GM18499 (cell line): ENCODE data around the gene TPMT.
"Not testable (repeated sequence)": the region's sequence is repeated elsewhere in the genome, so short reads cannot be mapped to it uniquely, and the experiment has no call there.

Experiments used
- ATAC-seq: cut with Tn5 transposase; IDR thresholded peaks from one replicate; pipeline ENCODE4 v1.9.1; 2021; ENCODE audit warnings: moderate number of reproducible peaks; ENCODE audit not compliant: insufficient read depth, unreplicated experiment

TPMT gene

DNA sequence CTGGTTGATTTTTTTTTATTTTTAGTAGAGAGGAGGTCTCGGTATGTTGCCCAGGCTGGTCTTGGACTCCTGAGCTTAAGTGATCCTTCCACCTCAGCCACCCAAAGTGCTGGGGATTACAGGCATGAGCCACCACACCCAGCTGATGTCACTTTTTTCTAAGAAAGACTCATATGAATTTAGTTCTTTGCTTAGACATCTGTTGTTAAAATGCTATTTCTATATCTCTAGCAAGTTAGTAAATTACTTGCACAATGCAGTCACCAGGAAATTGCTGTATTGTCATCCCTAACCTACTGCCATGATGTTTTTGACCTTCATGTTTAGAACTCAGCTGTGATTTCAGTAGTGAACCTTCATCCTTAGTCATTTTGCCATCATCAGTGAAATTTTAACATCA is 6.0 kb upstream of the TPMT start:
- no peak for ATAC-seq

DNA sequence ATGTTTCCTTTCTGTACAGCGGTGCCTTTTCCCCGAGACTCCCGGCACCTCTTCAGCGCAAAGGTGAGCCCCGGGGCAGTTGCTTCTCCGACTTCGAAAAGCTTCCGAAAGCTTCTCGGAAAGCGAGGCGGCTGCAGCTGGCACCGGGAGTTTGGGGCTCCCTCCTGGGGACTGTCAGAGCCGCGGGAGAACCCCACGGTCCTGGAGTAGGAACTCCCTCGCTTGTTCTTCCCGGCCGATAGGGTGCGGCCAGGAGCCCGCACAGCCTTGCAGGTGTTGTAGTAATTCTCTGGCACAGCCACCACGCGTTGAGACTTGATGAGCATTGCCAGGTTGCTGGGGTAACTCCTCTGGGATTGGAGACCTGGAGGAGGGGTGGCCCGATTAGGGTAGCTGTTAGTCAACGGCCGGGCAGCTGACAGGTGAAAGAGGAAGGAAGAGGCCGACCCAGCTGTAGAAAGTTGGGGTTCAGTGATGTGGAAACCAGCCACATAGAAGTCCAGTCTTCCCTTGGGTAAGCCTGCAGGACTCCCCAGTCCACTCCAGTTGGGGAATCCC is 1.1 kb upstream of the TPMT start:
- peak; percentile 28 for ATAC-seq

DNA sequence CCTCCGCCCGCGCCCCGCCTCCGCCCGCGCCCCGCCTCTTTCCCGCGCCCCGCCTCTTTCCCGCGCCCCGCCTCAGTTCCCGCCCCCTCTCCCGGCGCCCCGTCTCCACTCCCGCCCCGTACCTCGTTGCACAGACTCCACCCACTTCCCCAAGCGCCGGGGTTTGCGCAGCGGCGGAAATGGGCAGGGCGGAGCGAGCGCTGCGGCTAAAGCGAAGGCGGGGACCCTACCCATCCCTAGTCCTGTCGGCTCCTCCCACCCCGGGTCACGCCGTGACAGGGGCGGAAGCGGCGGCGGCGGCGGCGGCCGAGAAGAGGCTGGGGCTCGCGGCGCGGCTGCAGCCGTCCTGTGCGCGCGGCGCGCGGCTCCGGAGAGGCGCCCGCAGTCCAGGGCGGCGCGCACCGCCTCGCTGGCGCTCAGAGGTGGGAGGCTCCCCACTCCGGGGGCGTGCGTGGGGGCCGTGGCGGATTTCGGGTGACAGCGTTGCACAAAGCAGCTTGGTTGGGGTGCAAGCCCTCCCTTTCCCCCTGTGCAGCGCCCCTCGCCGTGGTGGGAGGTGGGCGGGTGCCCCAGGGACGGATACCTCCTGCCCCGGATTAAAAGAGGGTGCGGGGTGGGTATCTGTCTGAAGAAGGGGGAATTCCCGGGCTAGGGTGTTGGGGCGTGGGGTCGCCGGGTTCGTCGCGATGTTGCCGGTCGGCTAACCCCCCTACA is 430 bp upstream of the TPMT start, which contains the start of gene KDM1B:
TSS of gene KDM1B (plus strand) at position 273 of the 714 bp plus-strand sequence. CDS start 4,474 bp downstream, outside the sequence.
- ATAC-seq = peak; percentile 70

DNA sequence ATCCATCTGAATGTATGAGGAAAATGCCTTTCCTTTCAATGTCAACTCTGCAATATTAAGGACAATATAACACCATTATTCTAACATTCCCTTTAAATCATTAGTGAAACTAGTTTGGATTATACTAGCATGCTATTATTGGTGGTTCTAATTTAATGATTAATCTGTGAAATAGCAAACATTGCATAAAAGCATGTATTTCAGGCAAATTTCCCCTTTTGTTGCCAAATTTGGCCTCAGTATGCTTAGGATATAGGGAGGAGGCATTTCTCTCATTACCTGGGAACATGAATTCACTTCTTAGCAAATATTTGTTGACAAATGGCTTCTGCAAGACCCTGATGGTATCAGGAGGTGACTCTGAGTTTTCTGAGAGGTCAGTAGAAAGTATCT is 1.6 kb downstream of the TPMT start:
- no peak for ATAC-seq

DNA sequence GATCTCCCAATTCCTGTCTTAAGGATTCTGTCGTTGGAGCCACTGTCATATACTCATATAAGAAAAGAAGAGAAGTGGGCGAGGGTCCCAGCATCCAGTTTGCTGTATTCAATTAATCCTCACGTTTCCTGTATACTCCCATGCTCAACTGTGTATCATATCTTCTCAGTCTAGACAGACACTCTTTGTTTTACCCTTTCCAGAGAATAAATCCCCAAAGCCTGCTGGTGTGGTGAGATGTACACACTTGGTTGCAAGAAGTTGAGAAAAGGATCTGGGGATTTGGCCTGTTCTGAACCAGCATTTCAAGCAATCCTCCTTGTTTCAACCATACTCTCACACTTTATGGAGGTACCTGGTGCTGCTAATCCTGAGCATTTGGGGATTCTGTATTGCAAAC is 3.1 kb downstream of the TPMT start:
- no peak for ATAC-seq

DNA sequence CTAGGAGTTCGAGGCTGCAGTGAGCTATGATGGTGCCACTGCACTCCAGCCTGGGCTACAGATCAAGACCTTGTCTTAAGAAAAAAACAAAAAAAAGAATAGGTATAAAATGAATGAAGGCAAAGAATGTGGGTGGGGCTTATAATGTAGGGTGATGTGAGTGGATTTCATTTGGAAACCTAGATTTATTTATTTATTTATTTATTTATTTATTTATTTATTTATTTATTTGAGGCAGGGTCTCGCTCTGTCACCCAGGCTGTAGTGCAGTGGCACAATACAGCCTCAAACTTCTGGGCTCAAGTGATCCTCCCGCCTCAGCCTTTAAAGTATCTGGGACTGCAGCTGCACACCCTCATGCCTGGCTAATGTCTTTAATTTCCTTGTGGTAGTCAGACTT is 3.5 kb downstream of the TPMT start:
- ATAC-seq = not testable (repeated sequence)

DNA sequence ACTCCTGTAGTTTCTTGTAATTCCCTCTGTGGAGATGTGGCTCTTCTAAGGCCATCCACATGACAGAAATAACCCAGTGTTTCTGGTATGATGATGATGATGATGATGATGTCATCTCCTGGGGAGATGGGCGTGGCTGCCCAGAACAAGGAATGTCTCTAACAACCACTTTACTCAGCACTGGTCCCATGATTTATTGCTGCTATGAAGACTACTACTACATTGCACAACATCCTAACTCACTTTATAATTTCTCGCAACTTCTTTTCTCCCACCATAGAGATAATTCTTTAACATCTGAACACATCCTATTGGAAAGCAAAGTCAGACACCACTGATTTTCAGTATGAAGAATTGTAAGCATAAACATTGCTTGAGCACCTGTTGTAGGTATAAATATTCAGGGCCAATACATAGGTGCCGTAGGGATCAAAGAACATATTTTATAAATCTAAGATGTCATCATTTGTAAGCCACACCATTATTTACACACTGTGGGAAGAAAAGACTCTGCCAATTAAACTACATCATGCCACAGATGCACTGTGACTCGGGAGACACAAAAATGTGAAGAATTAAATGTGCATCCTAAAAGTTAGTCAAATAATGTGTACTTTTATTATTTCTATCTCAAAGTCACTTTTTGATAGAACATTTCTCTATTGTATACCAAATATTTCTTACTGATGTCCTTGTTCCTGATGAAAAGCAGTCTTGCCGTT is 6.4 kb downstream of the TPMT start:
- ATAC-seq = no peak

DNA sequence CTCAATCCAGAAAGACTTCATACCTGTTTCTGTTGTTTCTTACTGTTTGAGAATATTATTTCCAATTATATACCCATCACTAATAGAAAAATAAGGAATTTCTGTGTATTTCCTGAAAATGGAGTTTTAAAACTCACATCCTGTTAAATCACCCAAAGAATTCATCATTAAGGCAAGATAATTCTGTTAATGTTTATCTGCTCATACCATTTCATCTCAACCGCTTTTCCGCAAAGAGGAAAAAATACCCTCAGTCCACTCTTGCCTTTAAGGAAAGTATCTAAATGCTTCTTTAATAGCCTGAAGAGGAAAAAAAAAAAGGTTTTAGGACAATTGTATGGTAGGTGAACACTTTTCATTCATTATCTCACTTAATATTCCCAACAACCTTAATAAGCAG is 7.3 kb downstream of the TPMT start:
- no peak for ATAC-seq

DNA sequence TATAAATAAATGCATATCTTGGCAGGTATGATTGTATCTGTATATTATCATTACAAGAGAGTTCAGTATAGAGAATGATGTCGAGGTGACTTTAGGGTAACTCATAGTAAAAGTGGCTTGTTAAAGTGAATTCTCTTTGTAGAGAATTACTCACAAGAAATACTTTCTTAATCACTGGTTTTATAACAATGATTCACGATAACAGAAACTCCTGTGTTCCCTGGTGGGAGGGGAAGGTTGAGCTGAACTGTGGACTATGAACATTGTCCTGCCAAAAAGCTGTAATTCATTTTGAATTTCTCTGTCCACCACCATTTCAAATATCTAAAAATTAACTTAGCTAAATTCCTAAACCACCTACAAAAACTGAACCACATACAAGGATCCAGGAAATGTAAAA is 7.7 kb downstream of the TPMT start:
- ATAC-seq = no peak

DNA sequence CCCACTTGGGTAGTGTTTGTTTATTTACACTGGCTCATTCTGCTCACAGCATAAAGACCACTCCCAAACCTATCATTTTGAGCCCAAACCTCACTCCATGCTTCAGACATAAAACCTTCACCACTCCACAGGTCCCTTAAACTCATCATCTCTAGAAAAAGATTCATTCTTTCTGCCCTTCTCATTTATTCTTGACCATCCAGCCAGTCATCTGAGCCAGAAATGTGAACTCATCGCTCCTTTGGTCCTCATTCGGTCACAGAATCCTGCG is 12.4 kb downstream of the TPMT start:
- no peak for ATAC-seq

DNA sequence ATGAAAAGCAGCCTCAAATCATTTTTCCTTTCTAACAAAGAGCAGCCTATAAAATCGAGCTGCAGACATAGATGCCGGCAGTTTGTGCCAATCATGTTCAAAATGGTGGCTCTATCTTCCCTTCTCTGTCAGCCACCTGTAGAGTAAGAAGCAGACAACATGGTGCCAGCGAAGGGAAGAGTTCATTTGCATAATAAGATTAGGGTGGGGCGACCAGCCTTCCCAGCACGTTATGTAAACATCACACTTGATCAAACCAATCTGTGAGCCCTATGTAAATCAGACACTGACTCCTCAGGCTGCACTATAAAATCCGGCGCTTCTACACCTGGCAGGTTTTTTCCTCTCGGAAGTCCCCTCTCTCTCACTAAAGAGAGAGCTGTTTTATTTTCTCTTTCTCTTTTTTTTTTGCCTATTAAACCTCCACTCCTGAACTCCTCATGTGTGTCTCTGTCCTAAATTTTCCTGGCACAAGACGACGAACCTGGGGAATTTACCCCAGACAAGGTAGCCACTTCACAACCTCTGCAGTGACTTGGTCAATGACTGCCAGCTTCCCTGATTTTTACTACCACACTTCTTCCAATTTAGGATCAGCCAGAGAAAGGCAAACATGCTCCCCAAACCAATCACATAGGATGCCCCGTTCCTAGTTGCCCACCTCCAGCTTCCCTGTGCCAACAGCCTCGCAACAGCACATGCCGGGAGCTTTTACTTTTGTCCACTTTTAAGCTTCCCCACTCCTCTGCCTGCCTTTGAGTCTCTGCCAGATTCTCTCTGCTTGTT is 12.9 kb downstream of the TPMT start:
- no peak for ATAC-seq

DNA sequence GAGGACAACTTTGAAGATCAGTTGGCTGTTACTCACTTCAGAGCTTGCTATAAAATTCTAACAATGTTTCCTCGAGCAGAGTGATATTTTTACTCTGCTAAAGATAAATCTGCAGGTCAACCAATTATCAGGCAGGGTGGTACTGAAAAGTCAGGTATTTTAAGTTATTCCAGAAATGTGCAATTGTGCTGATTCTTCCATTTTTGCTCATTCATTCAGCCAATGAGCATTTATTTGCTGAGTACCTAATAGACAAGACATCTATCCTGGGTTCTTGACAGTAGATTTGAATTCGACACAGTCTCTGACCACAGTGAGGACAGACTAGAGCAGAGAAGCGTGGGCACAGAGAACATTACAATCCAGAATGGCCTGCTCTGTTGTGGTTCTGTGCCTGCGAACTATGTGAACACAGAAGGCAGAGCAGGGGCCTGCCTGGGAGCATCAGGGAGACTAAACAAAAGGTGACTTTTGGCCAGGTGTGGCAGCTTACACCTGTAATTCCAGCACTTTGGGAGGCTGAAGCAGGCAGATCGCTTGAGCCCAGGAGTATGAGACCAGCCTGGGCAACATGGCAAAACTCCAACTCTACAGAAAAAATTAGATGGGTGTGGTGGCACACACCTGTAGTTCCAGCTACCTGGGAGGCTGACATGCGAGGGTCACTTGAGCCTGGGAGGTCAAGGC is 14.8 kb downstream of the TPMT start:
- ATAC-seq = no peak

DNA sequence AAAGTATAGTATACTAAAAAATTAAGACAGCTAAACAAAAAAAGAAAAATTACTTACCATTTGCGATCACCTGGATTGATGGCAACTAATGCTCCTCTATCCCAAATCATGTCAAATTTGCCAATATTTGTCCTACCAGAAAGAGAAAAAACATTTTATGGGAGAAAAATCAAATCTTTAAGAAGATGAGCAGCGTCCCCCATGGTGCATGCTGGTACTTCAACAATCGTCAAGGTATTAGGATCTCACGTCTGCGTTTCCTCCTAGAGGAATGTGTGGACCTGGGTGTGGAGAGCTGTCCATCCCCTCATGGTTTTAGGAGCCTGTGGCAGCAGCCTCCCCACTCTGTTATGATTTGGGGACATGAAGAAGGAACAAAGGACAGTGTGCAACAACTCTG is 16.0 kb downstream of the TPMT start:
- no peak for ATAC-seq

DNA sequence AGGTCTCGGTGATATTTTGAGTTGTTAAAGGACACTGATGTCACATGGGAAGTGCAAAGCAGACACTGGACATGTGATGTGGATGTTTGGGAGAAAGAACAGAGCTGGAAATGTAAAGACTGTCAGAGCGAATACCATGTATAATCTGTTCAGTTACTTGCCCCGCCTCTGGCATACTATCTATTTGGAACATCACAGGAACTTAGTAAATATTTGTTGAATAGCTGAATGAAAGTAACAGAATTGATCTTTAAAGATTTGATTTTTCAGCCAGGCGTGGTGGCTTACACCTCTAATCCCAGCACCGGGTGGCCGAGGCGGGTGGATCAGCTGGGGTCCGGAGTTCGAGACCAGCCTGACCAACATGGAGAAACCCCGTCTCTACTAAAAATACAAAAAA is 18.6 kb downstream of the TPMT start:
- no peak for ATAC-seq

DNA sequence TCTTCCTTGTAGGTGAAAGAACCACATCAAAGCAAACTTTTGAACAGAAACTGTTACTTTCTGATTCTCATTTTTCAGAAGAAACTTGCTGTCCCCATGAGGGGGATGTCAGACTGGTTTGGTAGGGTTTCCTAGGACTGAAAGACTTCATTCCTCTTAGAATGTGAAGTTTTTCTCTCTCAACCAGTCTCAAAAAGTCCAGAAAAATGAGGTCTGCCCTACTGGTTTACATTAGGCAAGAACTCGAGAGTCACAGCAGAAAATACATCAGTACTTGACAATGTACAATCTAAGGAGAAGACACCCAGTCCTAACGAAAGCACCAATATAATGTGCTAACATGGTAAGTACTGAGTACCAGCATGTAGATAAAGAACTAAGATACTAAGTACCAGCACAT is 19.7 kb downstream of the TPMT start:
- ATAC-seq = no peak

DNA sequence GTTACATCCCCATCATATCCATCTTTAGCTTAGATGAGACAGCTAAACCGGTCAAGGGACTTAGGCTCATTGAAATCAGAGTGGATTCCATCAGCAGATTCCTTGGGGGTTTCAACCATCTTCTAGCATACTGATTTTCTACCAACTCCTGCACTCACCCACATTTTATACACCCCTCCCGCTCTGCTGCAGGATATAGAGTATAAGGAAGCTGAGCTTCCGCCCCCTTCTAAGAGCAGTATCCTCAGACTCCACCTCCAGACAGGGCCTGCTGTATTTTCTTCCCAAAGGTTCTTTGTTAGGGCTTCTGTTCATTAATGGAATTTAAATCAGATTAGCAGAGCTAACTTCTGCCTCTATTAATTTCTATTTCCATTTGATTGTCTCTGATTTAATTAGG is 22.5 kb downstream of the TPMT start:
- ATAC-seq = no peak

DNA sequence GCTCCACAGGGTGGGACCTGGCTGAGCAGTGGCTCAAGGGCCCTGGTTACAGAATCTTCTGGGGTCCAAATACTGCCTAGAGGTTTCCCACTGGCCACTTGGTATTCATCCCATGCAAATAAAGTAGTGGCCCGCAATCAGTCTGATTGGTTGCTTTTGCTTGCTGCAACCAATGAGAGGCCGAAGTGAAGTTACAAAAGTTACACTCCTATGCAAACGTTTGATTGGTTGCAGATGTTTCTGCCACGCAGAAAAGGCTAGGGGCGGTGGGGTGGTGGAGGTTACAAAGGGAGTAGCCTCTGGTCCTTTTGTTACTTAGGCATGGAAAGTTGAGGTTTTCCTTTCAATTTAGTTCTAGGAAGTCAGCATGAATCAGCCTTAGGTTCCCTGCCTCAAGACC is 28.8 kb downstream of the TPMT start:
- ATAC-seq = no peak

DNA sequence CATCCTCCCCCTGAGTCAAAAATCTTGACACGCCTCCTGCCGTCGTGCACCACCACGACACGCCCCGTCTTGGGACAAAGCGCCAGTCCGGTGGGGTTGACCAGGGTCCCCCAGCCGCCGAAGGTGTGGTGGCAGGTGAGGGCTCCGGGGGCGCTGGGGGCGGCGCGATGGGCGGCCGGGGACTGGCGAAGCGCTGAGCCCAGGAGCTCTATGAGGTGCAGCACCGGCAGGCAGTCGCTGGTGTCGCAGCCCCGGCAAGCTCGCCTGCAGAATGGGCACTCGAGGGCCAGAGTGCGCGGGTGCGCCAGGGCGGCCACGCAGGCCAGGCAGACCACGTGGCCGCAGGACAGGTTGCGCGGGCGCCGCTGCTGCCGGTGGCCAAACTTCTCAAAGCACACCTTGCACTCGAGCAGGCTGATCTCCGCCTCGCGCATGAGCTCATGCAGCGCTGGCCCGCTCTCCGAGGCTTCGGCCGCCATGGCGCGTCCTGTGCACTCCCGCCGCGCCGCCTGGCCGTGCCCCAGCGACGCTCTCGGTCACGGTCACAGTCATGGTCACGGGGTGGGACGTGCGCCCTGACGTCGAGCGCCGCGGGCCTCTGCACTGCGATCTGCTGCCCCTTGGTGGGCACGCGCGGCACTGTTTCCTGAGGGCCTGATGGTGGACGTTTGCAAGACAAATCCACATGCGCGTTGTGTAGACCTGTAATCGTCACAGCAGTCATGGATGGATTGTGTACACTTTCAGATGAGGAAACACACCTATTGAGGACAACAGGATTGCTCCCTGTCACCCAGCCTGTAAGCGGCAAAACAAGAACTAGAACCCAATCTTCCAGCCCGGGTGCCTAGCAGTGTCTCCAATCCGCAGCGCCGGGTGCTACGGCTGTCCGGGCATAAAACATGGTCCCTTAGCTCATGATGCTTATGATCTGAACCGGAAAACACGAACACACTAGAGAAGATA is 32.5 kb downstream of the TPMT start, which contains the start of gene NHLRC1:
TSS of gene NHLRC1 (minus strand) at position 550 of the 966 bp plus-strand sequence. CDS start at position 479, 71 bp downstream.
- ATAC-seq = peak; percentile 87

DNA sequence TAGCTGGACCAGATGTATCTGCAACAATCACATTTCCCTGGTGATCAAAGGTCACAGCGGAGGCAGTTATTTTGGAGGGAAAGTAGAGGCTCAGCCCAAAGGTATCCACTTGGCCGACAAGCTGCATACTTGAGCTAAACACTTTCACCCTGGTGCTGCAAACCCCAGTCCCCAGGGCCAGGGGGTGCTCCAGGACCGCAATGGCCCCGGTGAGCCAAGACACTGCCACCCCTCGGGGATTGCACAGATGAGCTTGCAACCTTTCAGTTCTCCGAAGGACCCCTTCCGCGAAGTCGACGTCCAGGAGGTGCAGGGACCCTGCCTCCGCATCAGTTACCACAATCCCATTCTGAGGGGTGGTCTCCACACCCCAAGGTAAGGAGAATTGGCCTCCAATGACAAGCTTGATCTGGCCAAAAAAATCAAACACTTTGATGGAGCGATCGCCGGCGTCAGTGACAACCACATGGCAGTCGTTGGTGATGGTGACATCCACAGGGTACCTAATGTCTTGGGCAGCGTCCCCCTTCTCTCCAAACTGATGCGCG is 33.2 kb downstream of the TPMT start:
- no peak for ATAC-seq
